Peyer's patch (tissue), 4 donors: ENCODE data around the gene CNTNAP2. TPM values are rescaled to one million over a fixed set of nuclear protein-coding genes. Genes with fewer than 3 reads are reported as not detected.

Source experiments
- DNase-seq, 3 donors: peaks; one replicate each; pipeline ENCODE4 v3.0.0-alpha.2; 2017 to 2019
- H3K27ac ChIP-seq, 4 donors: fragments of 200-600 bp; sonication (generic); one replicate each; pipeline ENCODE4 v1.5.1; 2016 to 2019
- H3K27me3 ChIP-seq, 2 donors: fragments of 200-600 bp; sonication (generic); one replicate each; pipeline ENCODE4 v1.5.1; 2019
- H3K36me3 ChIP-seq, 3 donors: fragments of 200-600 bp; sonication (generic); one replicate each; pipeline ENCODE4 v1.5.1; 2016 to 2019
- H3K4me1 ChIP-seq, 4 donors: fragments of 200-600 bp; sonication (generic); one replicate each; pipeline ENCODE4 v1.5.1; 2016 to 2019
- H3K4me3 ChIP-seq, 4 donors: fragments of 200-600 bp; sonication (generic); 1 replicate in 3 of 4; 2 replicates in 1 of 4; pipeline ENCODE4 v1.5.1; 2016 to 2019; ENCODE audit warnings: mild to moderate bottlenecking in 1 of 4
- H3K9me3 ChIP-seq, 4 donors: fragments of 200-600 bp; sonication (generic); one replicate each; pipeline ENCODE4 v1.5.1; 2016 to 2019; ENCODE audit warnings: mild to moderate bottlenecking in 1 of 4
- CTCF ChIP-seq, 6 experiments: fragments of 450-650 bp in 4 of 6; fragments of 200-600 bp in 2 of 6; sonication (generic) in 1 of 6; IDR thresholded peaks; one replicate each; pipeline ENCODE4 v1.5.1; 2017 to 2019; ENCODE audit warnings: antibody characterized with exemption in 6 of 6, mild to moderate bottlenecking in 3 of 6, moderate library complexity in 1 of 6
- POLR2A ChIP-seq, 2 donors: fragments of 450-650 bp; IDR thresholded peaks; one replicate each; pipeline ENCODE4 v1.5.1; 2017; ENCODE audit warnings: antibody characterized with exemption in 2 of 2, mild to moderate bottlenecking in 2 of 2, moderate library complexity in 2 of 2
- total RNA-seq, 4 donors: library from RNA; depleted of rRNA; stranded (reverse); fragments of >200 nt; gene quantifications; one replicate each; pipeline ENCODE4 v1.1.0, GENCODE V29; 2016

The CNTNAP2 gene
- total RNA-seq, 4 donors from 2014 or later, result 1.5 to 4.9 (median 3.6) TPM

GRCh38 chr7:147509541-147510200 lies 1393.1 kb downstream of the CNTNAP2 start:
- Histone ChIP-seq H3K27ac (no peak overlapping the region), H3K4me3 (no peak overlapping the region), H3K9me3 (no peaks in the 10 kb centered on the region), H3K4me1 (no peaks in the 10 kb centered on the region), H3K27me3 (no peaks in the 10 kb centered on the region), H3K36me3 (no peaks in the 10 kb centered on the region)
- TF ChIP-seq CTCF (IDR thresholded peaks at IDR 0.05), result no peak
- TF ChIP-seq POLR2A (IDR thresholded peaks at IDR 0.05), result no peak
- no peak for DNase-seq

GRCh38 chr7:147510201-147510542 lies 1393.6 kb downstream of the CNTNAP2 start:
- Histone ChIP-seq H3K4me1 (no peaks in the 10 kb centered on the region), H3K4me3 (no peak overlapping the region), H3K27me3 (no peaks in the 10 kb centered on the region), H3K27ac (no peak overlapping the region), H3K36me3 (no peaks in the 10 kb centered on the region), H3K9me3 (no peaks in the 10 kb centered on the region)
- TF ChIP-seq POLR2A (IDR thresholded peaks at IDR 0.05), result no peak
- no peak for TF ChIP-seq CTCF (IDR thresholded peaks at IDR 0.05)
- no peak for DNase-seq

- Histone ChIP-seq H3K4me1 (no peaks in the 10 kb centered on the region), H3K27me3 (no peaks in the 10 kb centered on the region), H3K9me3 (no peaks in the 10 kb centered on the region), H3K4me3 (no peak overlapping the region), H3K27ac (no peak overlapping the region), H3K36me3 (no peaks in the 10 kb centered on the region)
- DNase-seq, result no peak
- TF ChIP-seq POLR2A (IDR thresholded peaks at IDR 0.05) (no peak), CTCF (IDR thresholded peaks at IDR 0.05) (no peak)
Observed at GRCh38 chr7:147510923-147511322, 1394.3 kb downstream of the CNTNAP2 start.

- Histone ChIP-seq H3K4me1 (no peaks in the 10 kb centered on the region), H3K27ac (no peak overlapping the region), H3K36me3 (no peaks in the 10 kb centered on the region), H3K9me3 (no peaks in the 10 kb centered on the region), H3K27me3 (no peaks in the 10 kb centered on the region), H3K4me3 (no peak overlapping the region)
- TF ChIP-seq POLR2A (IDR thresholded peaks at IDR 0.05) (no peak), CTCF (IDR thresholded peaks at IDR 0.05) (no peak)
- no peak for DNase-seq
Observed at GRCh38 chr7:147513451-147513850, 1396.8 kb downstream of the CNTNAP2 start.

GRCh38 chr7:147516391-147516790 lies 1399.8 kb downstream of the CNTNAP2 start:
- TF ChIP-seq CTCF (IDR thresholded peaks at IDR 0.05), result no peak
- no peak for TF ChIP-seq POLR2A (IDR thresholded peaks at IDR 0.05)
- H3K36me3 ChIP-seq, result no peaks in the 10 kb centered on the region
- no peak for DNase-seq

GRCh38 chr7:147519062-147519461 lies 1402.5 kb downstream of the CNTNAP2 start:
- Histone ChIP-seq H3K27ac (no peak overlapping the region), H3K4me3 (no peak overlapping the region), H3K36me3 (no peaks in the 10 kb centered on the region), H3K27me3 (no peaks in the 10 kb centered on the region), H3K4me1 (no peaks in the 10 kb centered on the region), H3K9me3 (no peaks in the 10 kb centered on the region)
- no peak for DNase-seq
- no peak for TF ChIP-seq POLR2A (IDR thresholded peaks at IDR 0.05)
- no peak for TF ChIP-seq CTCF (IDR thresholded peaks at IDR 0.05)

More at GRCh38 chr7:147516391-147516790, 1399.8 kb downstream of the CNTNAP2 start:
- Histone ChIP-seq H3K4me3 (no peak overlapping the region), H3K9me3 (no peaks in the 10 kb centered on the region), H3K27ac (no peak overlapping the region), H3K4me1 (no peaks in the 10 kb centered on the region), H3K27me3 (no peaks in the 10 kb centered on the region)
